IMR-90 (cell line): Measurements from ENCODE around the gene LAP3. TPM values are rescaled to one million over a fixed set of nuclear protein-coding genes. Genes with fewer than 3 reads are reported as not detected.

ENCODE experiments used
- ATAC-seq: fragments of 200-7000 bp; cut with Tn5 transposase; 2 replicates; pipeline ENCODE4 v1.9.1; 2020; ENCODE audit warnings: low read depth, mild to moderate bottlenecking, moderate library complexity
- BruUV-seq: library from RNA; stranded (reverse); fragments of 400-500 nt; replicated peaks from 2 replicates; lab custom pipeline; 2021; lab: Mats Ljungman, UMichigan
- CTCF ChIA-PET: fragments of 300-600 bp; formaldehyde crosslinking; extraction: SDS; loops from one replicate; lab custom pipeline; 2021; ENCODE audit warnings: antibody characterized with exemption; lab: Yijun Ruan, JAX
- POLR2A ChIA-PET: fragments of 300-600 bp; sonication (Branson Sonifier 250); formaldehyde crosslinking; loops from one replicate; lab custom pipeline; 2022; ENCODE audit warnings: antibody characterized with exemption; ENCODE audit not compliant: unreplicated experiment; lab: Charles Lee
- DNase-seq: peaks from one replicate; pipeline ENCODE4 v3.0.0; 2013
- H2AFZ ChIP-seq: replicated peaks from 2 replicates; pipeline ENCODE3; 2013; ENCODE audit warnings: low read length, mild to moderate bottlenecking; ENCODE audit not compliant: poor library complexity
- H2AK5ac ChIP-seq: 2 replicates; pipeline ENCODE4 v1.6.1; 2013; ENCODE audit warnings: low read depth, low read length, inconsistent platforms
- H2AK9ac ChIP-seq: replicated peaks from 2 replicates; pipeline ENCODE3; 2013; ENCODE audit warnings: mild to moderate bottlenecking, low read depth, low read length, moderate library complexity; ENCODE audit not compliant: poor library complexity
- H2BK120ac ChIP-seq: 2 replicates; pipeline ENCODE4 v1.6.1; 2013; ENCODE audit warnings: low read depth, low read length, inconsistent platforms
- H2BK15ac ChIP-seq: 3 replicates; pipeline ENCODE4 v1.6.1; 2013; ENCODE audit warnings: low read depth, low read length, inconsistent platforms
- H2BK20ac ChIP-seq: 2 replicates; pipeline ENCODE4 v1.6.1; 2013; ENCODE audit warnings: low read depth, mild to moderate bottlenecking, inconsistent platforms, low read length, moderate library complexity
- H2BK5ac ChIP-seq: 2 replicates; pipeline ENCODE4 v1.6.1; 2013; ENCODE audit warnings: mild to moderate bottlenecking, low read depth, low read length, inconsistent platforms; ENCODE audit not compliant: poor library complexity, severe bottlenecking
- H3K14ac ChIP-seq: replicated peaks from 2 replicates; pipeline ENCODE4 v1.6.1; 2013; ENCODE audit warnings: low read depth, low read length, inconsistent platforms
- H3K18ac ChIP-seq: 2 replicates; pipeline ENCODE4 v1.6.1; 2013; ENCODE audit warnings: low read depth, low read length, control low read depth
- H3K23ac ChIP-seq: 2 replicates; pipeline ENCODE4 v1.6.1; 2013; ENCODE audit warnings: low read depth, low read length, inconsistent platforms
- H3K27ac ChIP-seq: 2 replicates; pipeline ENCODE4 v1.5.1; 2013; ENCODE audit warnings: mild to moderate bottlenecking, control low read depth, low read length; ENCODE audit not compliant: insufficient read depth
- H3K27me3 ChIP-seq: 2 replicates; pipeline ENCODE4 v1.6.1; 2013; ENCODE audit warnings: low read length; ENCODE audit not compliant: control insufficient read depth, insufficient read depth
- H3K36me3 ChIP-seq: 2 replicates; pipeline ENCODE4 v1.6.1; 2013; ENCODE audit warnings: low read length, mixed read lengths; ENCODE audit not compliant: control insufficient read depth, insufficient read depth
- H3K4ac ChIP-seq: 2 replicates; pipeline ENCODE4 v1.6.1; 2013; ENCODE audit warnings: low read depth, low read length, inconsistent platforms
- H3K4me1 ChIP-seq: 2 replicates; pipeline ENCODE4 v1.6.1; 2013; ENCODE audit warnings: low read length, mixed read lengths; ENCODE audit not compliant: control insufficient read depth, insufficient read depth
- H3K4me2 ChIP-seq: 2 replicates; pipeline ENCODE4 v1.6.1; 2013; ENCODE audit warnings: low read depth, mild to moderate bottlenecking, control low read depth, low read length, moderate library complexity
- H3K4me3 ChIP-seq: 2 replicates; pipeline ENCODE4 v1.5.1; 2013; ENCODE audit warnings: low read depth, mild to moderate bottlenecking, control low read depth, low read length, moderate library complexity; ENCODE audit not compliant: insufficient read depth
- H3K56ac ChIP-seq: 2 replicates; pipeline ENCODE4 v1.6.1; 2013; ENCODE audit warnings: low read length, inconsistent platforms; ENCODE audit not compliant: insufficient read depth; ENCODE audit errors: extremely low read depth
- H3K79me1 ChIP-seq, 2 experiments: 2 replicates each; pipeline ENCODE4 v1.6.1; 2013; ENCODE audit warnings: low read length in 2 of 2, inconsistent platforms in 1 of 2, low read depth in 1 of 2
- H3K9ac ChIP-seq: 2 replicates; pipeline ENCODE4 v1.6.1; 2013; ENCODE audit warnings: low read depth, low read length, control low read depth
- H3K9me1 ChIP-seq: 2 replicates; pipeline ENCODE4 v1.6.1; 2013; ENCODE audit warnings: low read length, inconsistent platforms; ENCODE audit not compliant: insufficient read depth
- H3K9me3 ChIP-seq: 2 replicates; pipeline ENCODE4 v1.6.1; 2013; ENCODE audit warnings: low read length; ENCODE audit not compliant: control insufficient read depth, insufficient read depth
- H4K20me1 ChIP-seq: 2 replicates; pipeline ENCODE4 v1.6.1; 2013; ENCODE audit warnings: low read length, inconsistent platforms; ENCODE audit not compliant: insufficient read depth
- H4K5ac ChIP-seq: 2 replicates; pipeline ENCODE4 v1.6.1; 2013; ENCODE audit warnings: mild to moderate bottlenecking, low read depth, low read length, control low read depth
- H4K8ac ChIP-seq, 2 experiments: 2 replicates each; pipeline ENCODE4 v1.6.1; 2013; ENCODE audit warnings: low read depth in 2 of 2, low read length in 2 of 2, control low read depth in 1 of 2, inconsistent platforms in 1 of 2
- H4K91ac ChIP-seq: 2 replicates; pipeline ENCODE4 v1.6.1; 2013; ENCODE audit warnings: low read depth, low read length, inconsistent platforms; ENCODE audit not compliant: insufficient read depth
- MAZ ChIP-seq: IDR thresholded peaks from 2 replicates; pipeline ENCODE4 v1.6.1; 2012; ENCODE audit warnings: low read depth, mild to moderate bottlenecking, low read length, improper control_type of control experiment, moderate library complexity, borderline replicate concordance
- RCOR1 ChIP-seq: IDR thresholded peaks from 2 replicates; pipeline ENCODE4 v1.6.1; 2012; ENCODE audit warnings: mild to moderate bottlenecking, low read length, improper control_type of control experiment; ENCODE audit not compliant: insufficient replicate concordance
- WGBS, 2 experiments: methylation state at CpG; one replicate each; pipeline versions ENCODE4 v1.1.5 to v1.1.7; 2013; ENCODE audit warnings: missing lambda C conversion rate in 2 of 2; ENCODE audit not compliant: insufficient read length in 1 of 2; ENCODE audit errors: extremely low coverage in 2 of 2; 5-methylcytosine and 5-hydroxymethylcytosine counted together
- dilution Hi-C: fragments of 300-500 bp; cut with HindIII; formaldehyde crosslinking; loops from one replicate; pipeline ENCODE4 v1.14.3; 2018; ENCODE audit warnings: low sequenced_read_pairs; ENCODE audit not compliant: unreplicated experiment
- in situ Hi-C: fragments of 300-500 bp; cut with MboI; formaldehyde crosslinking; loops from 3 replicates; pipeline ENCODE4 v1.14.3; 2019; ENCODE audit warnings: low sequenced_read_pairs, inconsistent platforms, mixed read lengths
- intact Hi-C: fragments of 100-400 bp; cut with micrococcal nuclease; formaldehyde crosslinking; loops from 2 replicates; pipeline ENCODE4 v1.10.0; 2022
- polyA plus RNA-seq, 3 experiments: library from polyadenylated mRNA; depleted of rRNA; stranded (reverse); fragments of >200 nt; gene quantifications; 2 replicates each; pipeline ENCODE4 v1.2.3, GENCODE V29; 2012; ENCODE audit warnings: low replicate concordance in 1 of 3
- total RNA-seq: library from RNA; depleted of rRNA; stranded (reverse); fragments of >200 nt; gene quantifications from 2 replicates; pipeline ENCODE4 v1.2.3, GENCODE V29; 2012

Gene LAP3
- total and polyA plus RNA-seq, 2 of the 4 experiments (the other 2 are of a cell fraction) = 57.9 to 91.6 TPM

GRCh38 chr4:17557880-17558279, 19.1 kb upstream of the LAP3 start:
- Histone ChIP-seq H3K9ac (no peak overlapping the region), H3K18ac (no peak overlapping the region), H3K27me3 (peaks cover 10% of the 10 kb centered on the region), H3K9me1 (no peaks in the 10 kb centered on the region), H3K23ac (no peak overlapping the region), H3K27ac (no peak overlapping the region), H3K36me3 (no peaks in the 10 kb centered on the region), H3K4ac (no peak overlapping the region), H4K5ac (no peak overlapping the region), H3K4me2 (no peak overlapping the region), H4K20me1 (no peaks in the 10 kb centered on the region), H2BK5ac (no peak overlapping the region), H2BK120ac (no peak overlapping the region), H4K91ac (no peak overlapping the region), H3K56ac (no peak overlapping the region), H2AK5ac (no peak overlapping the region), H2AK9ac (no peak overlapping the region), H2AFZ (no peak overlapping the region), H3K14ac (no peak overlapping the region), H4K8ac (no peak overlapping the region), H3K9me3 (no peaks in the 10 kb centered on the region), H3K4me3 (no peak overlapping the region), H3K79me1 (no peaks in the 10 kb centered on the region), H2BK20ac (no peak overlapping the region), H2BK15ac (no peak overlapping the region), H3K4me1 (no peaks in the 10 kb centered on the region)
- peak; percentile 63 for ATAC-seq
- peak; percentile 52 for DNase-seq
- WGBS, 2 experiments = no CpG with 5 or more reads among the region's 5 CpGs
- no TSS peak for BruUV-seq
- intact Hi-C loops (no loop called here), dilution Hi-C loops (no loop called here), in situ Hi-C loops (no loop called here)
- ChIA-PET POLR2A (no interaction called here), CTCF (interaction anchor here (1.2 kb wide), 1 partner anchor 9 kb away, joined by 3 read pairs; no protein-coding TSS in a partner anchor)
- TF ChIP-seq MAZ (peak; percentile 17; the same call in 1 of the 2 replicates), RCOR1 (no peak)
